Bone marrow (tissue), 2 donors: ENCODE results near the gene SLC9A3.

Experiments used
- DNase-seq, 2 donors: peaks; one replicate each; lab custom pipeline; 2025; lab: John Stamatoyannopoulos, UW

The SLC9A3 gene

GRCh38 chr5:538801-539468 is 14.7 kb upstream of the SLC9A3 start:
- DNase-seq = no peak

GRCh38 chr5:538271-538771 is 14.1 kb upstream of the SLC9A3 start:
- no peak for DNase-seq

GRCh38 chr5:537621-538071 is 13.4 kb upstream of the SLC9A3 start:
- DNase-seq = no peak

GRCh38 chr5:537098-537497 is 12.8 kb upstream of the SLC9A3 start:
- no peak for DNase-seq

GRCh38 chr5:535846-536698 is 11.8 kb upstream of the SLC9A3 start:
- DNase-seq = no peak

- DNase-seq = no peak
Observed at GRCh38 chr5:534743-535671, 10.8 kb upstream of the SLC9A3 start.

- DNase-seq = no peak
Observed at GRCh38 chr5:533955-534742, 9.9 kb upstream of the SLC9A3 start.

- no peak for DNase-seq
Observed at GRCh38 chr5:533243-533954, 9.2 kb upstream of the SLC9A3 start.

- no peak for DNase-seq
Observed at GRCh38 chr5:532521-533242, 8.4 kb upstream of the SLC9A3 start.

GRCh38 chr5:531749-532315 is 7.6 kb upstream of the SLC9A3 start:
- DNase-seq = no peak

GRCh38 chr5:531101-531748 is 7.0 kb upstream of the SLC9A3 start:
- DNase-seq = no peak

GRCh38 chr5:530001-530955 is 6.0 kb upstream of the SLC9A3 start:
- peak in 1 of 2 donors; percentile 23 for DNase-seq

- DNase-seq = no peak
Observed at GRCh38 chr5:528629-529511, 4.6 kb upstream of the SLC9A3 start.

- DNase-seq = no peak
Observed at GRCh38 chr5:527646-528628, 3.7 kb upstream of the SLC9A3 start.

GRCh38 chr5:526456-527088 is 2.3 kb upstream of the SLC9A3 start:
- DNase-seq = no peak
